ENCODE results near the gene KIRREL3.

Gene KIRREL3

DNA sequence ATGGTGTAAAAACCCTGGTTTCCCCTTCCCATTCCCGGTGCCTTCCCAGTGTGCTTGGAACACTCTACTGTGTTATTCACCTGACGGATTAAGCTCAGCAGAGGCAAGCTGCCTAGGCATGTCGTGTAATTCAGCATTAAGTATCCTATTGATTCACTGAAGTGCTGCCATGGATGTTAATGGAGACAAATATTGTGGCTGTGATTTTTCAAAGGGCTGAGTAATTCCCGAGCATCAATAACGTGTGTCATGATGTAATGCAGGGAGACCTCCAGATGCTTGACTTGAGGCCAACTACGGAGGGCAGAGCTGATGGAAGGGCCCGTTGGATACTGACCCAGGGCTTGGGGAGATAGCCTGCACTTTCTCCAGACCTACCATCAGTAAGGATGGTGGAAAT lies 376.1 kb downstream of the KIRREL3 start:
- no peak for DNase-seq

DNA sequence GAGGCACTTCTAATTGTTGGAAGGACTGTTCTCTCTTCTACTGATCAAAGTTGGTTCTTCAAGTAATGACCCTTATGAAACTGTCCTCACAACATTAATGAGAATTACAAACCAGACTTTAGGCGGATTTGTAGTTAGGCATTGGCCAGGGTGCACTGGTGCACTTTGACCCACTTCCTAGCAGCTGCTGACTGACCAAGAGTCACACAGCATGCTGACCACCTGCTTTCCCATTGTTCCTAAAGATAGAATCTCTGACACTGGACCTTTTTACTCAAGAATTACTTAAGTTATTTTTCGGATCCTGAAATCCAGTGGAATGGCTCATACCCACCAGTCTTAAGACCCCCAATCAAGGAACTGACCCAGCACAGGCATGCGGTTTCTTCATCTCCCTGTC lies 381.1 kb downstream of the KIRREL3 start:
- DNase-seq, result no peak

DNA sequence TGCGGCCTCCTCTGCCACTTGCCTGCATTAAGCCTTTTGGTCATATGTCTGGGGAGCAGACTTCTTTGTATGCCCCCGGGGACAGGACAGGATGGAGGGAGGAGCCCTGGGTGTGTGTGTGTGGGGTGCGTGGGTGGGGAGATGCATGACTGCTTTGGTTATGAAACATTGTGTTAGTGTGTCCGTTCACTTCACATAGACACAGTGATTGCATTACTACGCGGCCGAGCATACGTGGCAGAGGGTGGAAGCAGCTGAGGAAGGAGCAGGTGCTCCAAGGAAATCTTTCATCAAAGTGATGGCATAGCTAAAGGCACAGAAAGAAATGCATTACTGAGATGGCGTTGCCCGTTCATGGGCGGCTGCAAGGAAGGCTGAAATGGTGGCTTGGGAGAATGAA lies 384.7 kb downstream of the KIRREL3 start:
- no peak for DNase-seq

- DNase-seq, result no peak
Measured at GRCh38 chr11:126613272-126613671, 387.3 kb downstream of the KIRREL3 start.

GRCh38 chr11:126612671-126613070 lies 387.9 kb downstream of the KIRREL3 start:
- DNase-seq, result no peak

DNA sequence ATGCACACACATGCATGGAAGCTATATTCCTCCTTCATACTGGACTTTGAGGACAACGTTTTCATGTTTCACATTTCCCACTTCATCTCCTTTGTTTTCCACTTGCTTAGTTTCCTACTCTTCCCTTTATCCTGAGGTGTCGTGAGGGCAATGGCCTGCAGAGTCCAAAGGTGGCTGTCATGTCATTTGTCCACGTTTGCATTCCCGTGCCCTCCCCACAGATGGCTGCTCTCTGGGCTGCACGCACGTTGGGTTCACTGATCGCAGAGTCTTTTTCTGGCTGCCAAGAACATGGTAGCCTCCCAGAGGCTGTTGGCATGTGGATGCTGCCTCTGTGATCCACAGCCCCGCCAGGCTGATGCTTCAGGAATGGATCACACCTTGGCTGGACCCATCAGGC lies 389.1 kb downstream of the KIRREL3 start:
- DNase-seq, result no peak

DNA sequence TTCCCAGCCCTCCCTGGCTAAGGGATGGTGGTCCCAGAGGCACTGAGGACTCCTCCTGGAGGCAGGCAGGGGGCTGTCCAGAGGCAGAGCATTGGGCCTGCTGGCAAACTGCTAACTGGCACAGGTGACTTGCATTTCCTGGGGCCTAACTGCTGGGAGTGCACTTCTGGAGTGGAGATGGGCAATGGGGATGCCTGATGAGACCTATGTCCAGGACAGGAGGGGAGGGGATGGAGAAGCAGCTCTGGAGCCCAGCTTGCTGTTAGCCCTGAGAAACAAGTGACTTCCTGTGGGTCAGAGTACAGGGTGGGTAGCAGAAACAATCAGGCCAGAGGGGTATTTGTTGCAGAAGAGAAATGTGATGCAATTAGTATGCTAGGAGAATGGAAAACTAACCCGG lies 391.9 kb downstream of the KIRREL3 start:
- DNase-seq, result no peak

- DNase-seq, result peak; percentile 51
Measured at GRCh38 chr11:126607776-126608541, 392.6 kb downstream of the KIRREL3 start.

DNA sequence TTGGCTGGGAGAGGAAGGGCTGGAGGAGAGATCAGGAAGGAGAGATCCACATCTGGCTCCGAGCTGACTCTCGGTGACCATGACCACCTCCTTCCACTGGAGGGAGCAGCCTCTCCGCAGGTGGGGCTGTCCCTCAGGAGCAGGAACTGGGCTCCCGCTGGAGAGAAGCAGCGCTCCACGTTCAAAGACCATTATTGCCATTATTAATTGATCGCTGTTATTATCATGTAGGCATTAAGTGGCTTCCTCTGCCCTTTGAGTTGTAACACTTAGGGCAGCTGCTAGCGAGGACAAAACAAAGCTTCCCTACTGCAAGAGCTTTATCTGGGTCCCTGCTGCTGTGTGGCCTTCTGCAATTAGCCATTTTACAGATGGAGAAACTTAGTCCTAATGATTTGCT lies 393.2 kb downstream of the KIRREL3 start:
- peak; percentile 20 for DNase-seq

- no peak for DNase-seq
Measured at GRCh38 chr11:126606484-126606883, 394.1 kb downstream of the KIRREL3 start.

DNA sequence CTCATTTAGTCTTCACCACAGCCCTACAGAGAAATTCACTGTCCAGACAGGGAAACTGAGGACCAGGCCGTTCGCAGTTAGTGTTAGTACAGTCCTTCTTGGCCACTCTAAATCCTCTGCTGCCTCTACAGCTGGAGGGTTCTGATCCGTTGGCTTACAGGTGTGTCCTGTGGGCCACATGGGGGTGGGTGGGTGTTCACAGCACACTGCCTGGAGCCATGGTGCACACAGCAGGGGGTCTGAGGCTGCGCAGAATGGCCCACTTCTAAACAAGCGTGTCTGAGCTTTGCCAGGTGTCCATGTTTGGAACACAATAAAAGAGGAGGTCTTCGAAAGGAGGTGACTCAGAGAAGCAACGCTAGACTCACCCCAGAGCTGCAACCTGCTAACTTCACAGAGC lies 396.1 kb downstream of the KIRREL3 start:
- DNase-seq, result no peak

GRCh38 chr11:126603486-126603885 lies 397.1 kb downstream of the KIRREL3 start:
- peak; percentile 8 for DNase-seq

- no peak for DNase-seq
Measured at GRCh38 chr11:126602993-126603392, 397.6 kb downstream of the KIRREL3 start.

GRCh38 chr11:126602349-126602940 lies 398.1 kb downstream of the KIRREL3 start:
- no peak for DNase-seq

- DNase-seq, result no peak
Measured at GRCh38 chr11:126601550-126602215, 398.9 kb downstream of the KIRREL3 start.

- DNase-seq, result no peak
Measured at GRCh38 chr11:126601136-126601535, 399.4 kb downstream of the KIRREL3 start.

GRCh38 chr11:126599217-126599897 lies 401.2 kb downstream of the KIRREL3 start:
- DNase-seq, result no peak

GRCh38 chr11:126598344-126599216 lies 402.0 kb downstream of the KIRREL3 start:
- no peak for DNase-seq

- no peak for DNase-seq
Measured at GRCh38 chr11:126597041-126597440, 403.5 kb downstream of the KIRREL3 start.

GRCh38 chr11:126596474-126596873 lies 404.1 kb downstream of the KIRREL3 start:
- no peak for DNase-seq

- DNase-seq, result no peak
Measured at GRCh38 chr11:126595560-126595959, 405.0 kb downstream of the KIRREL3 start.

DNA sequence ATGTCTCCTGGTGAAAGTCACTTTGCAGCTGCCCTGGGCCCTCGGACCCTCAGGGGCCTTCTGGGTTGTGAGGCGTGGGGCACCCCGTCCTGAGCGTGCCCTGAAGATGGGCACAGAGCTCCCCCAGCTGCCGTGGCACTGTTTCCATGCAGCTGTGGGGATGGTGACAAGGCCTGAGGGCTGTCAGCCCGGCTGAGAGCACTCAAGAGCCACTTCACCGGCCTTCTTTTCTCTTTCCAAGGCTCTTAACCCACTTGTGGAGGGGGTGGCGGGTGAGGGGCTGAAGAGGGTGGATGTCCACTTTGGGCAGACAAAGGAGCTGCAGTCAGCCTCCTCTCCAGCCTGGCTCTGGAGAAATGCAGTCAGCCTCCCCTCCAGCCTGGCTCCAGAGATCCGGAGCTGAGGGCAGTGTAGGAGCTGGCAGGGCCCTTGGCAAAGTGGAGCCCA lies 405.6 kb downstream of the KIRREL3 start:
- no peak for DNase-seq

Measured in NCI-H1694 treated with DMSO at 0.1 percent for 48 hours (cell line).